ENCODE data around the gene RCOR1. TPM values are rescaled to one million over a fixed set of nuclear protein-coding genes. Genes with fewer than 3 reads are reported as not detected.

The RCOR1 gene
- total RNA-seq, 3 donors from 2014 or later (not counting 1 experiment from before 2014, with no cell fraction given) = 20.3 to 36.5 (median 21.8) TPM

DNA sequence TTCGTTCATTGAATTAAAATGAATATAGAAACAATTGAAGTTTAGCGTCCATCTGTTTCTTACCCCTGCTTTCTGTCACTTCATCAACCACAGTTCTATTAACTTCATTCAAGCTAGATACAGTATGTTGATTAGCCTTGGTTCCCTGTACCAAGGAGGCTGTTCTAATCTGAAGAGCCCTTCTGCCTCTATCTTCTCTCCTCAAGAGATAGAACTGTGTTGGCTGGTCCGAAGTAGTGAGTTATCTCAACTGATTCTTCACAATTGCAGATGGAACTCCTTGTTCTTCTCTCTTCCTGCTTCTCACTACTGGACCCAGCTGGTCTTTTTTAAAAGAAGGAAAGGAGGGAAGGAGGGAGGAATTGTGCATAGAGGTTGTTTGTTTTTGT lies 102.7 kb downstream of the RCOR1 start:
- Mint-ChIP-seq H3K9me3 (no peaks in the 10 kb centered on the region), H3K27ac (no peak overlapping the region), H3K27me3 (ENCODE audit: low read depth in 2 of 2) (no peaks in the 10 kb centered on the region), H3K4me3 (no peak overlapping the region), H3K36me3 (no peaks in the 10 kb centered on the region), H3K4me1 (peaks cover 16 to 20% of the 10 kb centered on the region in 2 donors)
- no peaks in the 10 kb centered on the region for H3K36me3 ChIP-seq (ENCODE audit: control insufficient read depth, insufficient read depth, low read length)
- DNase-seq (no peak), ATAC-seq (no peak)
- no peak overlapping the region for H3K27ac ChIP-seq (ENCODE audit: low read length)
- H3K27me3 ChIP-seq (ENCODE audit: control insufficient read depth, insufficient read depth, low read length) = no peaks in the 10 kb centered on the region
- H3K4me1 ChIP-seq (ENCODE audit: control insufficient read depth, insufficient read depth, low read length) = no peaks in the 10 kb centered on the region
- 61% methylated on average over 2 of the region's 3 CpGs for WGBS (ENCODE audit: insufficient coverage)
- intact Hi-C loops (cut with micrococcal nuclease) = loop anchor here (2.0 to 10.0 kb wide), 3 partner anchors 308 to 490 kb away; partner anchors contain the start of gene EXOC3L4
- H3K4me3 ChIP-seq (ENCODE audit: low read length) = no peak overlapping the region
- H3K9me3 ChIP-seq (ENCODE audit: control insufficient read depth, insufficient read depth, low read length) = no peaks in the 10 kb centered on the region
- TF ChIP-seq, protein P1, sequence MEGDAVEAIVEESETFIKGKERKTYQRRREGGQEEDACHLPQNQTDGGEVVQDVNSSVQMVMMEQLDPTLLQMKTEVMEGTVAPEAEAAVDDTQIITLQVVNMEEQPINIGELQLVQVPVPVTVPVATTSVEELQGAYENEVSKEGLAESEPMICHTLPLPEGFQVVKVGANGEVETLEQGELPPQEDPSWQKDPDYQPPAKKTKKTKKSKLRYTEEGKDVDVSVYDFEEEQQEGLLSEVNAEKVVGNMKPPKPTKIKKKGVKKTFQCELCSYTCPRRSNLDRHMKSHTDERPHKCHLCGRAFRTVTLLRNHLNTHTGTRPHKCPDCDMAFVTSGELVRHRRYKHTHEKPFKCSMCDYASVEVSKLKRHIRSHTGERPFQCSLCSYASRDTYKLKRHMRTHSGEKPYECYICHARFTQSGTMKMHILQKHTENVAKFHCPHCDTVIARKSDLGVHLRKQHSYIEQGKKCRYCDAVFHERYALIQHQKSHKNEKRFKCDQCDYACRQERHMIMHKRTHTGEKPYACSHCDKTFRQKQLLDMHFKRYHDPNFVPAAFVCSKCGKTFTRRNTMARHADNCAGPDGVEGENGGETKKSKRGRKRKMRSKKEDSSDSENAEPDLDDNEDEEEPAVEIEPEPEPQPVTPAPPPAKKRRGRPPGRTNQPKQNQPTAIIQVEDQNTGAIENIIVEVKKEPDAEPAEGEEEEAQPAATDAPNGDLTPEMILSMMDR (IDR thresholded peaks at IDR 0.05) = no peak

DNA sequence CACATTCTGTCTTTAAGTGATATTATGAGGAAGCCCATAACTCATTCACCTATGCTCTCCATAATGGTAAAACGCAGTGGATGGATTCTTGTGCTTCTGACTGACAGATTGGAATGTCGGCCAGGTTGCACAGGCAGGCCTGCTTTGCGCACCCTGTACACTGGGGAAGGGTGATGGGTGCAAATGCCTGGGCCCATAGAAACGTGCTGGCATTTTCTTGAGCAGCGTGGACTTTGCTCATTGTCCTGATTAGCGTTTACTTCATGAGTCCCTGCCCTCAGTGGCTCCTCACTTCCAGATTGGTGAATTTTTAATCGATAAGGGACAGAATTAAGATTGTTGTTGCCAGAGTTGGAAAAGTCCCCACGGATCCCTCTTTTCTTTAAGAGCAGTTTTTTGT lies 103.9 kb downstream of the RCOR1 start:
- Histone ChIP-seq H3K9me3 (ENCODE audit: control insufficient read depth, insufficient read depth, low read length) (no peaks in the 10 kb centered on the region), H3K27me3 (ENCODE audit: control insufficient read depth, insufficient read depth, low read length) (no peaks in the 10 kb centered on the region), H3K4me3 (ENCODE audit: low read length) (no peak overlapping the region), H3K4me1 (ENCODE audit: control insufficient read depth, insufficient read depth, low read length) (no peaks in the 10 kb centered on the region), H3K36me3 (ENCODE audit: control insufficient read depth, insufficient read depth, low read length) (no peaks in the 10 kb centered on the region), H3K27ac (ENCODE audit: low read length) (no peak overlapping the region)
- H3K36me3 Mint-ChIP-seq = no peaks in the 10 kb centered on the region
- DNase-seq (no peak), ATAC-seq (no peak)
- no peaks in the 10 kb centered on the region for H3K27me3 Mint-ChIP-seq (ENCODE audit: low read depth in 2 of 2)
- no peaks in the 10 kb centered on the region for H3K9me3 Mint-ChIP-seq
- H3K4me1 Mint-ChIP-seq = peaks cover 8 to 9% of the 10 kb centered on the region in 2 donors
- intact Hi-C loops (cut with micrococcal nuclease) = loop anchor here (10.0 kb wide), 2 partner anchors 398 to 488 kb away; partner anchors contain the start of gene EXOC3L4
- no peak overlapping the region for H3K4me3 Mint-ChIP-seq
- TF ChIP-seq, protein P1 (IDR thresholded peaks at IDR 0.05) = no peak
- 95% methylated on average over 7 of the region's 8 CpGs for WGBS (ENCODE audit: insufficient coverage)
- no peak overlapping the region for H3K27ac Mint-ChIP-seq

DNA sequence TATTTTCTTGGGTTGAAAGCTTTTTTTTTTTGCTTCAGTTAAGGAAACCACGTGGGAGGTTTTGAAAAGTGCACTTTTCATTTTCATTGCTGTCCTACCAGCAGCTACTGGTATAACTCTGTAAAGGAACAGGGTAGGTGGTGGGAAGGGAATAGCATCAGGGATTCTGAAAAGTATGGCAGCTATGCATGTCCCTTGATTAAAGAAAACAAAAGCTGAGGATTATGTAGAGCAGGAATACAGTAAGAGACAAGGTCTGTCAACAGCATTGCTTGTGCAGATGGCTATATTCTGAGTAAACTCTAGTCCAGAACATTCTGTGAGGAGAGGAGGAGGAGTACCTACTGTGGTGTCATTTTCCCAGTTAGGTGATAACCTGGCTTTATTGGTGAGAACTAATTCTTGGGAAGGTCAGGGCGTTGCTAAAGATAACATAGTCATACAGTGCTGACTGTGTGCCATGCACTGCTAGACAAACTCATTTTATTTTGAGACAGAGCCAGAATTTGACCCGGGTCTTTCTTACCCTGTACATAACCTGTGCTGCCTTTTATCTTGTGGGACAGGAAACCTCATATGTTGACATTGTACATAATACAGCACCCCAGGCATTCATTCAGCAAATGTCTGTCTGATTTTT lies 104.5 kb downstream of the RCOR1 start:
- H3K27me3 ChIP-seq (ENCODE audit: control insufficient read depth, insufficient read depth, low read length) = no peaks in the 10 kb centered on the region
- no peaks in the 10 kb centered on the region for H3K9me3 Mint-ChIP-seq
- DNase-seq = no peak
- H3K4me1 Mint-ChIP-seq = peaks cover 8 to 9% of the 10 kb centered on the region in 2 donors
- WGBS (ENCODE audit: insufficient coverage) = 40% methylated on average over 3 of the region's 3 CpGs
- H3K27me3 Mint-ChIP-seq (ENCODE audit: low read depth in 2 of 2) = no peaks in the 10 kb centered on the region
- H3K36me3 Mint-ChIP-seq = no peaks in the 10 kb centered on the region
- no peak overlapping the region for H3K27ac ChIP-seq (ENCODE audit: low read length)
- H3K4me3 Mint-ChIP-seq = no peak overlapping the region
- intact Hi-C loops (cut with micrococcal nuclease) = loop anchor here (10.0 kb wide), 2 partner anchors 398 to 488 kb away; partner anchors contain the start of gene EXOC3L4
- TF ChIP-seq, protein P1 (IDR thresholded peaks at IDR 0.05) = no peak
- H3K36me3 ChIP-seq (ENCODE audit: control insufficient read depth, insufficient read depth, low read length) = peaks cover 3% of the 10 kb centered on the region
- no peaks in the 10 kb centered on the region for H3K4me1 ChIP-seq (ENCODE audit: control insufficient read depth, insufficient read depth, low read length)
- H3K9me3 ChIP-seq (ENCODE audit: control insufficient read depth, insufficient read depth, low read length) = no peaks in the 10 kb centered on the region
- no peak overlapping the region for H3K27ac Mint-ChIP-seq
- H3K4me3 ChIP-seq (ENCODE audit: low read length) = no peak overlapping the region
- no peak for ATAC-seq

All from natural killer cell (primary cell).